HepG2 (cell line): Measurements from ENCODE around the gene PTGDS. TPM values are rescaled to one million over a fixed set of nuclear protein-coding genes. Genes with fewer than 3 reads are reported as not detected.

Source experiments
- ATAC-seq: fragments of 200-7000 bp; cut with Tn5 transposase; 3 replicates; pipeline ENCODE4 v1.9.1; 2020; ENCODE audit warnings: mild to moderate bottlenecking, moderate library complexity
- BruUV-seq: library from RNA; stranded (reverse); fragments of 400-500 nt; replicated peaks from 2 replicates; lab custom pipeline; 2021; lab: Mats Ljungman, UMichigan
- CTCF ChIA-PET: fragments of 300-600 bp; formaldehyde crosslinking; extraction: SDS; loops from one replicate; lab custom pipeline; 2021; ENCODE audit warnings: low total read pairs, inconsistent platforms, low intra/inter-chr PET ratio; lab: Yijun Ruan, JAX
- POLR2A ChIA-PET: fragments of 350-600 bp; sonication (Branson Sonifier 250); formaldehyde crosslinking; loops from one replicate; lab custom pipeline; 2020; ENCODE audit warnings: antibody characterized with exemption, inconsistent platforms; lab: Yijun Ruan, JAX
- DNase-seq: peaks from one replicate; pipeline ENCODE4 v3.0.0-alpha.2; 2015; ENCODE audit warnings: low spot score
- FAIRE-seq: peaks from 3 replicates; lab custom pipeline; 2011; peaks lifted over from hg19 to GRCh38; lab: Jason Lieb, UNC
- H2AFZ ChIP-seq: one replicate; pipeline ENCODE4 v1.6.1; 2011; ENCODE audit warnings: low read length, inconsistent platforms
- H3K27ac ChIP-seq: fragments of 300-600 bp; 3 replicates; pipeline ENCODE4 v1.8.0; 2011; ENCODE audit warnings: mixed run types, mild to moderate bottlenecking, mixed read lengths, low read length, inconsistent platforms; ENCODE audit not compliant: insufficient read depth; ENCODE audit errors: extremely low read length
- H3K27me3 ChIP-seq, 2 experiments: fragments of 200-600 bp in 1 of 2; 2 replicates in 1 of 2; 3 replicates in 1 of 2; pipeline versions ENCODE4 v1.6.0 to v1.8.0; 2011; ENCODE audit warnings: low read length in 2 of 2, mild to moderate bottlenecking in 2 of 2, moderate library complexity in 2 of 2, inconsistent platforms in 1 of 2; ENCODE audit not compliant: insufficient read depth in 2 of 2, control insufficient read depth in 1 of 2
- H3K36me3 ChIP-seq, 2 experiments: fragments of 200-600 bp in 1 of 2; replicated peaks in 1 of 2; 2 replicates in 1 of 2; 3 replicates in 1 of 2; pipeline versions ENCODE4 v1.5.1 to v1.8.0; 2011; ENCODE audit warnings: low read length in 2 of 2, inconsistent platforms in 1 of 2; ENCODE audit not compliant: insufficient read depth in 2 of 2, control insufficient read depth in 1 of 2
- H3K4me1 ChIP-seq: 2 replicates; pipeline ENCODE4 v1.5.1; 2012; ENCODE audit warnings: low read length, inconsistent platforms; ENCODE audit not compliant: insufficient read depth
- H3K4me2 ChIP-seq: 2 replicates; pipeline ENCODE4 v1.6.0; 2011; ENCODE audit warnings: low read depth, low read length, inconsistent platforms
- H3K4me3 ChIP-seq, 3 experiments: fragments of 200-600 bp in 1 of 3; sonication (generic), shearing (Covaris generic) in 1 of 3; replicated peaks in 1 of 3; 2 replicates each; pipeline ENCODE4 v1.5.1; 2011 to 2016; ENCODE audit warnings: low read length in 3 of 3, inconsistent platforms in 2 of 3, low read depth in 2 of 3, mild to moderate bottlenecking in 2 of 3, control low read depth in 1 of 3, mixed read lengths in 1 of 3; ENCODE audit not compliant: insufficient read depth in 1 of 3
- H3K79me2 ChIP-seq: one replicate; pipeline ENCODE4 v1.6.1; 2011; ENCODE audit warnings: low read length, inconsistent platforms; ENCODE audit not compliant: insufficient read depth
- H3K9ac ChIP-seq: 2 replicates; pipeline ENCODE4 v1.6.0; 2011; ENCODE audit warnings: mild to moderate bottlenecking, low read depth, low read length, inconsistent platforms; ENCODE audit not compliant: insufficient read depth
- H3K9me3 ChIP-seq: 2 replicates; pipeline ENCODE4 v1.5.1; 2012; ENCODE audit warnings: mild to moderate bottlenecking, low read length
- H4K20me1 ChIP-seq: 2 replicates; pipeline ENCODE4 v1.6.0; 2011; ENCODE audit warnings: inconsistent platforms, mild to moderate bottlenecking, low read length, moderate library complexity; ENCODE audit not compliant: insufficient read depth
- CCAR2 ChIP-seq: fragments of 200-400 bp; formaldehyde crosslinking; optimal IDR thresholded peaks from 2 replicates; pipeline ENCODE3; 2018; ENCODE audit warnings: low read depth, mild to moderate bottlenecking, low read length, moderate library complexity
- NCOA2 ChIP-seq: sonication (generic); formaldehyde crosslinking; IDR thresholded peaks from 2 replicates; pipeline ENCODE4 v1.8.0; 2022; ENCODE audit warnings: inconsistent platforms
- NFE2 ChIP-seq: sonication (generic); formaldehyde crosslinking; IDR thresholded peaks from 2 replicates; pipeline ENCODE4 v1.4.0; 2020; ENCODE audit warnings: missing genetic modification reagents
- RERE ChIP-seq: IDR thresholded peaks from 2 replicates; pipeline ENCODE4 v1.6.1; 2016; ENCODE audit warnings: low read depth, missing genetic modification reagents, missing compliant biosample characterization
- SOX6 ChIP-seq, 2 experiments: fragments of 450-650 bp in 1 of 2; sonication (generic) in 1 of 2; formaldehyde crosslinking in 1 of 2; IDR thresholded peaks; 2 replicates each; pipeline versions ENCODE4 v1.4.0 to v1.6.1; 2017 to 2020; ENCODE audit warnings: antibody characterized with exemption in 1 of 2, mild to moderate bottlenecking in 1 of 2, missing genetic modification reagents in 1 of 2
- TBX3 ChIP-seq: fragments of 450-650 bp; IDR thresholded peaks from 2 replicates; pipeline ENCODE4 v1.6.1; 2017; ENCODE audit warnings: antibody characterized with exemption, mild to moderate bottlenecking, inconsistent platforms, borderline replicate concordance
- TRAFD1 ChIP-seq: sonication (generic); formaldehyde crosslinking; IDR thresholded peaks from 2 replicates; pipeline ENCODE4 v1.5.1; 2020; ENCODE audit warnings: missing genetic modification reagents, mild to moderate bottlenecking, borderline replicate concordance
- YY1 ChIP-seq: IDR thresholded peaks from 2 replicates; pipeline ENCODE4 v1.6.1; 2011; ENCODE audit warnings: low read length, low read depth, moderate library complexity, mild to moderate bottlenecking; ENCODE audit not compliant: insufficient read depth, insufficient replicate concordance
- ZBTB33 ChIP-seq: sonication (generic); formaldehyde crosslinking; IDR thresholded peaks from 2 replicates; pipeline ENCODE4 v1.4.0; 2020; ENCODE audit warnings: missing genetic modification reagents
- ZFP82 ChIP-seq: sonication (generic); formaldehyde crosslinking; IDR thresholded peaks from 2 replicates; pipeline ENCODE4 v1.5.1; 2020; ENCODE audit warnings: mild to moderate bottlenecking, missing genetic modification reagents, borderline replicate concordance
- ZNF709 ChIP-seq: sonication (generic); formaldehyde crosslinking; IDR thresholded peaks from 2 replicates; pipeline ENCODE4 v1.5.0; 2020; ENCODE audit warnings: mild to moderate bottlenecking, missing genetic modification reagents
- ZNF710 ChIP-seq: sonication (generic); formaldehyde crosslinking; IDR thresholded peaks from 2 replicates; pipeline ENCODE4 v1.5.0; 2020; ENCODE audit warnings: mild to moderate bottlenecking, missing genetic modification reagents, borderline replicate concordance
- WGBS: methylation state at CpG from one replicate; pipeline ENCODE4 v1.1.6; 2017; ENCODE audit warnings: low lambda C conversion rate; 5-methylcytosine and 5-hydroxymethylcytosine counted together
- in situ Hi-C: cut with HindIII; loops from 2 replicates; pipeline ENCODE4 v1.10.0; 2017; ENCODE audit warnings: low pct_unique_long_range_greater_than_20kb; ENCODE audit not compliant: extremely low pct_ligation_motif_present
- intact Hi-C: fragments of 100-400 bp; cut with micrococcal nuclease; formaldehyde crosslinking; loops from one replicate; pipeline ENCODE4 v1.10.0; 2022; ENCODE audit not compliant: unreplicated experiment
- polyA plus RNA-seq, 8 experiments: library from polyadenylated mRNA; depleted of rRNA in 3 of 8; stranded (reverse) in 7 of 8; unstranded in 1 of 8; fragments of >200 nt; fragmentation: Illumina TruSeq in 4 of 8; extraction: Trizol in 4 of 8; gene quantifications; 2 replicates each; pipeline versions ENCODE4 v1.2.1 to v1.2.3, GENCODE V29; 2011 to 2016; ENCODE audit warnings: low read depth in 4 of 8, missing spikeins in 1 of 8, mixed read lengths in 1 of 8; ENCODE audit not compliant: insufficient read depth in 1 of 8
- total RNA-seq, 5 experiments: library from RNA; depleted of rRNA; stranded (reverse); fragments of >200 nt; fragmentation: Illumina TruSeq; extraction: Trizol; gene quantifications; 2 replicates each; pipeline ENCODE4 v1.2.3, GENCODE V29; 2016; ENCODE audit warnings: low read depth in 1 of 5

Gene PTGDS
- total and polyA plus RNA-seq, 2 of the 13 experiments (the other 11 are each of a cell fraction or from before 2014, with no cell fraction given), result 0.33 to 0.50 TPM

- 58% methylated on average over 21 of the region's 30 CpGs for WGBS
- POLR2A ChIA-PET, result no interaction called here
- FAIRE-seq (no peak), DNase-seq (no peak), ATAC-seq (no peak; the same call in none of the 3 replicates)
- H2AFZ ChIP-seq, result no peak overlapping the region
- intact Hi-C loops (no loop called here), in situ Hi-C loops (no loop called here)
- no peak overlapping the region for H3K9ac ChIP-seq
- H3K4me1 ChIP-seq, result peaks cover 5% of the 10 kb centered on the region
- no peaks in the 10 kb centered on the region for H3K36me3 ChIP-seq
- no peaks in the 10 kb centered on the region for H3K79me2 ChIP-seq
- H3K27ac ChIP-seq, result no peak overlapping the region
- H3K4me2 ChIP-seq, result no peak overlapping the region
- H3K27me3 ChIP-seq, result no peaks in the 10 kb centered on the region
- peaks cover 4% of the 10 kb centered on the region; the same call in 1 of the 2 replicates for H3K9me3 ChIP-seq
- CTCF ChIA-PET, result no interaction called here
- H3K4me3 ChIP-seq, result no peak overlapping the region
- no TSS peak for BruUV-seq
- no peaks in the 10 kb centered on the region for H4K20me1 ChIP-seq
- TF ChIP-seq ZNF710 (CRISPR knock-in tag), result no peak
- no peak for TF ChIP-seq NFE2
- no peak for TF ChIP-seq ZFP82
- no peak for TF ChIP-seq ZNF709 (CRISPR knock-in tag)
- no peak for TF ChIP-seq NCOA2 (CRISPR knock-in tag)
- peak; percentile 68 for TF ChIP-seq ZBTB33 (CRISPR knock-in tag)
- no peak for TF ChIP-seq YY1
- no peak for TF ChIP-seq TBX3
- no peak for TF ChIP-seq RERE (CRISPR knock-in tag)
- no peak for TF ChIP-seq TRAFD1
- no peak for TF ChIP-seq CCAR2
- TF ChIP-seq SOX6 (IDR thresholded peaks at IDR 0.05), result no peak
- TF ChIP-seq SOX6 (CRISPR knock-in tag; IDR thresholded peaks at IDR 0.05), result no peak
Observed at GRCh38 chr9:137007108-137007815, 30.0 kb downstream of the PTGDS start.
